ENCODE data around the gene LZTFL1. TPM values are rescaled to one million over a fixed set of nuclear protein-coding genes. Genes with fewer than 3 reads are reported as not detected.

The LZTFL1 gene
- total RNA-seq, 1 experiment from 2014 or later: 21.0 TPM

- peak; percentile 72 for ATAC-seq
- ChIA-PET POLR2A (no interaction called here), RAD21 (ENCODE audit: low non-redundant PET in 1 of 2, low total read pairs in 2 of 2, uncharacterized antibody in 2 of 2, unreplicated experiment in 2 of 2) (no interaction called here), CTCF (no interaction called here)
- Histone ChIP-seq H2AFZ (ENCODE audit: low read depth, low read length, poor library complexity, severe bottlenecking) (no peak overlapping the region), H3K4me2 (ENCODE audit: low read length) (no peak overlapping the region), H4K20me1 (ENCODE audit: insufficient read depth) (no peaks in the 10 kb centered on the region), H3K9me3 (ENCODE audit: control insufficient read depth in 1 of 2, insufficient read depth in 1 of 2, low read depth in 1 of 2, low read length in 2 of 2) (no peaks in the 10 kb centered on the region), H3K36me3 (ENCODE audit: control insufficient read depth in 1 of 2, insufficient read depth in 2 of 2, low read length in 2 of 2) (no peaks in the 10 kb centered on the region), H3K9ac (ENCODE audit: low read length) (no peak overlapping the region), H3K27ac (ENCODE audit: low read depth, low read length) (no peak overlapping the region), H3K27me3 (ENCODE audit: insufficient read depth, low read length) (no peaks in the 10 kb centered on the region), H3K79me2 (ENCODE audit: insufficient read depth, low read length) (no peaks in the 10 kb centered on the region), H3K4me3 (replicated peaks in 1 of 2; ENCODE audit: low read depth in 1 of 2, low read length in 2 of 2) (no peak overlapping the region), H3K9me2 (ENCODE audit: insufficient read depth) (no peaks in the 10 kb centered on the region), H3K4me1 (ENCODE audit: control insufficient read depth in 1 of 2, insufficient read depth in 2 of 2, low read length in 2 of 2) (peaks cover 0 to 4% of the 10 kb centered on the region in 2 experiments; a peak in 1 of 4 replicates)
- DNase-seq (ENCODE audit: low read depth, low spot score): no peak
- intact Hi-C loops (cut with micrococcal nuclease): no loop called here
- TF ChIP-seq MAX (IDR thresholded peaks at IDR 0.05) (no peak), SP1 (IDR thresholded peaks at IDR 0.05; ENCODE audit: low read depth) (no peak), CTCF (IDR thresholded peaks at IDR 0.05 in 2 of 3, conservative IDR thresholded peaks at IDR 0.05 in 1 of 3; ENCODE audit: borderline replicate concordance in 1 of 3, insufficient read depth in 1 of 3, low read depth in 2 of 3, low read length in 2 of 3) (0 out of 6 replicates have a peak, but pooled peaks of 1 of the 3 experiments have one; percentile 8)
- BruUV-seq (replicated peaks): no TSS peak
Observed at GRCh38 chr3:45783667-45784066, 58.3 kb downstream of the LZTFL1 start.

GRCh38 chr3:45782381-45782780, 59.5 kb downstream of the LZTFL1 start:
- Histone ChIP-seq H3K4me2 (ENCODE audit: low read length) (no peak overlapping the region), H3K9ac (ENCODE audit: low read length) (no peak overlapping the region), H3K4me3 (replicated peaks in 1 of 2; ENCODE audit: low read depth in 1 of 2, low read length in 2 of 2) (no peak overlapping the region), H3K9me3 (ENCODE audit: control insufficient read depth in 1 of 2, insufficient read depth in 1 of 2, low read depth in 1 of 2, low read length in 2 of 2) (no peaks in the 10 kb centered on the region), H3K79me2 (ENCODE audit: insufficient read depth, low read length) (no peaks in the 10 kb centered on the region), H3K4me1 (ENCODE audit: control insufficient read depth in 1 of 2, insufficient read depth in 2 of 2, low read length in 2 of 2) (peaks cover 0 to 4% of the 10 kb centered on the region in 2 experiments; a peak in 1 of 4 replicates), H2AFZ (ENCODE audit: low read depth, low read length, poor library complexity, severe bottlenecking) (no peak overlapping the region), H3K27me3 (ENCODE audit: insufficient read depth, low read length) (no peaks in the 10 kb centered on the region), H3K36me3 (ENCODE audit: control insufficient read depth in 1 of 2, insufficient read depth in 2 of 2, low read length in 2 of 2) (no peaks in the 10 kb centered on the region), H3K27ac (ENCODE audit: low read depth, low read length) (no peak overlapping the region), H4K20me1 (ENCODE audit: insufficient read depth) (no peaks in the 10 kb centered on the region), H3K9me2 (ENCODE audit: insufficient read depth) (no peaks in the 10 kb centered on the region)
- BruUV-seq (replicated peaks): no TSS peak
- ATAC-seq (no peak), DNase-seq (ENCODE audit: low read depth, low spot score) (no peak)
- intact Hi-C loops (cut with micrococcal nuclease): no loop called here
- ChIA-PET RAD21 (ENCODE audit: low non-redundant PET in 1 of 2, low total read pairs in 2 of 2, uncharacterized antibody in 2 of 2, unreplicated experiment in 2 of 2) (no interaction called here), POLR2A (no interaction called here), CTCF (no interaction called here)
- no peak for TF ChIP-seq POLR2AphosphoS5 (IDR thresholded peaks at IDR 0.05; ENCODE audit: low read depth, low read length)
- no peak for TF ChIP-seq MAX (IDR thresholded peaks at IDR 0.05)
- TF ChIP-seq EZH2phosphoT487 (IDR thresholded peaks at IDR 0.05; ENCODE audit: borderline replicate concordance): no peak
- no peak for TF ChIP-seq ZFX (IDR thresholded peaks at IDR 0.05)
- no peak for TF ChIP-seq SP1 (IDR thresholded peaks at IDR 0.05; ENCODE audit: low read depth)
- TF ChIP-seq RAD21 (IDR thresholded peaks at IDR 0.05; ENCODE audit: low read depth): no peak
- no peak for TF ChIP-seq SRF (IDR thresholded peaks at IDR 0.05; ENCODE audit: low read depth)
- no peak for TF ChIP-seq CBX3 (IDR thresholded peaks at IDR 0.05; ENCODE audit: low read depth)
- no peak for TF ChIP-seq ATF3 (IDR thresholded peaks at IDR 0.05)
- TF ChIP-seq SIN3A (IDR thresholded peaks at IDR 0.05; ENCODE audit: low read depth): no peak
- TF ChIP-seq POLR2A (IDR thresholded peaks at IDR 0.05; ENCODE audit: borderline replicate concordance, extremely low read depth, insufficient read depth, insufficient read length): no peak
- TF ChIP-seq ZBTB33 (IDR thresholded peaks at IDR 0.05; ENCODE audit: extremely low read depth, insufficient replicate concordance, low read length): no peak
- TF ChIP-seq CEBPB (IDR thresholded peaks at IDR 0.05; ENCODE audit: low read depth): no peak
